K562 (cell line): ENCODE measurements around the gene CNGB1. TPM values are rescaled to one million over a fixed set of nuclear protein-coding genes. Genes with fewer than 3 reads are reported as not detected.

ENCODE experiments used
- ATAC-seq: fragments of 200-7000 bp; cut with Tn5 transposase; 3 replicates; pipeline ENCODE4 v1.9.1; 2020; ENCODE audit warnings: moderate library complexity
- BruUV-seq: library from RNA; stranded (reverse); fragments of 400-500 nt; replicated peaks from 2 replicates; lab custom pipeline; 2021; lab: Mats Ljungman, UMichigan
- CTCF ChIA-PET: fragments of 300-600 bp; formaldehyde crosslinking; extraction: SDS; loops from one replicate; lab custom pipeline; 2021; ENCODE audit warnings: low intra/inter-chr PET ratio; lab: Yijun Ruan, JAX
- POLR2A ChIA-PET: fragments of 300-600, 350-650 bp; sonication (Branson Sonifier 250); formaldehyde crosslinking; extraction: SDS; loops from one replicate; lab custom pipeline; 2021; ENCODE audit warnings: antibody characterized with exemption, inconsistent platforms; lab: Yijun Ruan, JAX
- DNase-seq, 4 experiments: peaks; one replicate each; pipeline versions ENCODE4 v3.0.0 to v3.0.0-alpha.2; 2011 to 2018; ENCODE audit warnings: low spot score in 3 of 4, mixed read lengths in 3 of 4; ENCODE audit errors: extremely low read depth in 1 of 4
- FAIRE-seq: peaks from 2 replicates; lab custom pipeline; 2011; peaks lifted over from hg19 to GRCh38; lab: Jason Lieb, UNC
- H2AFZ ChIP-seq: 2 replicates; pipeline ENCODE4 v1.6.0; 2011; ENCODE audit warnings: low read depth, low read length, control low read depth, inconsistent platforms
- H3K27ac ChIP-seq: fragments of 200-600 bp; 3 replicates; pipeline ENCODE4 v1.8.0; 2011; ENCODE audit warnings: low read depth, mild to moderate bottlenecking, control low read depth, inconsistent platforms, low read length, moderate library complexity, mixed read lengths; ENCODE audit errors: extremely low read depth
- H3K27me3 ChIP-seq, 2 experiments: fragments of 300-600 bp in 1 of 2; 2 replicates in 1 of 2; 3 replicates in 1 of 2; pipeline versions ENCODE4 v1.6.0 to v1.8.0; 2011; ENCODE audit warnings: inconsistent platforms in 2 of 2, low read length in 2 of 2, mild to moderate bottlenecking in 1 of 2, mixed read lengths in 1 of 2, moderate library complexity in 1 of 2; ENCODE audit not compliant: control insufficient read depth in 2 of 2, insufficient read depth in 2 of 2
- H3K36me3 ChIP-seq: fragments of 300-600 bp; 3 replicates; pipeline ENCODE4 v1.8.0; 2011; ENCODE audit warnings: mild to moderate bottlenecking, low read length, inconsistent platforms; ENCODE audit not compliant: control insufficient read depth, insufficient read depth
- H3K4me1 ChIP-seq, 2 experiments: fragments of 200-600 bp in 1 of 2; replicated peaks in 1 of 2; 2 replicates in 1 of 2; 3 replicates in 1 of 2; pipeline versions ENCODE4 v1.5.1 to v1.8.0; 2011; ENCODE audit warnings: inconsistent platforms in 2 of 2, low read length in 2 of 2, mild to moderate bottlenecking in 1 of 2, mixed read lengths in 1 of 2, moderate library complexity in 1 of 2; ENCODE audit not compliant: control insufficient read depth in 2 of 2, insufficient read depth in 2 of 2
- H3K4me2 ChIP-seq: 2 replicates; pipeline ENCODE4 v1.6.1; 2011; ENCODE audit warnings: low read length, control low read depth, inconsistent platforms, mixed read lengths; ENCODE audit not compliant: insufficient read depth
- H3K4me3 ChIP-seq: fragments of 200-600 bp; sonication (generic), shearing (Covaris generic); 2 replicates; pipeline ENCODE4 v1.5.1; 2016; ENCODE audit warnings: control low read depth, inconsistent platforms
- H3K79me2 ChIP-seq: fragments of 200-600 bp; 3 replicates; pipeline ENCODE4 v1.8.0; 2011; ENCODE audit warnings: low read length, inconsistent platforms; ENCODE audit not compliant: control insufficient read depth, insufficient read depth
- H3K9ac ChIP-seq, 2 experiments: 2 replicates each; pipeline versions ENCODE4 v1.6.0 to v1.6.1; 2011; ENCODE audit warnings: low read depth in 2 of 2, low read length in 2 of 2, control low read depth in 1 of 2, inconsistent platforms in 1 of 2, mild to moderate bottlenecking in 1 of 2, mixed read lengths in 1 of 2; ENCODE audit not compliant: insufficient read depth in 1 of 2
- H3K9me1 ChIP-seq: one replicate; pipeline ENCODE4 v1.6.0; 2011; ENCODE audit warnings: inconsistent platforms, mild to moderate bottlenecking, low read length, moderate library complexity; ENCODE audit not compliant: control insufficient read depth, insufficient read depth
- H3K9me3 ChIP-seq: replicated peaks from 2 replicates; pipeline ENCODE4 v1.5.1; 2011; ENCODE audit warnings: low read depth, low read length, inconsistent platforms; ENCODE audit not compliant: control insufficient read depth, insufficient read depth
- H4K20me1 ChIP-seq: replicated peaks from 2 replicates; pipeline ENCODE4 v1.6.1; 2011; ENCODE audit warnings: low read length, inconsistent platforms, mixed read lengths; ENCODE audit not compliant: control insufficient read depth, insufficient read depth
- ADNP ChIP-seq: fragments of 200-800 bp; sonication (Bioruptor generic); IDR thresholded peaks from 2 replicates; pipeline ENCODE4 v1.6.1; 2016; ENCODE audit warnings: missing genetic modification characterization, missing compliant biosample characterization
- BCOR ChIP-seq: fragments of 450-650 bp; IDR thresholded peaks from 2 replicates; pipeline ENCODE4 v1.6.1; 2016
- ESRRA ChIP-seq: fragments of 450-650 bp; IDR thresholded peaks from 2 replicates; pipeline ENCODE4 v1.6.1; 2014; ENCODE audit warnings: low read depth, mild to moderate bottlenecking, moderate library complexity, borderline replicate concordance
- PHB ChIP-seq: fragments of 250-450 bp; sonication (Bioruptor Pico); IDR thresholded peaks from 2 replicates; pipeline ENCODE4 v1.5.0; 2021
- RBM25 ChIP-seq: fragments of 200-400 bp; formaldehyde crosslinking; IDR thresholded peaks from 2 replicates; pipeline ENCODE4 v1.6.1; 2018; ENCODE audit warnings: low read length, low read depth, moderate library complexity; ENCODE audit not compliant: severe bottlenecking
- SMAD1 ChIP-seq: fragments of 150-350 bp; IDR thresholded peaks from 2 replicates; pipeline ENCODE4 v1.6.1; 2014; ENCODE audit warnings: low read length, low read depth; ENCODE audit not compliant: partially characterized antibody
- SMARCA5 ChIP-seq: fragments of 450-650 bp; IDR thresholded peaks from 2 replicates; pipeline ENCODE4 v1.6.1; 2016
- ZNF740 ChIP-seq, 3 experiments: fragments of 200-800 bp in 1 of 3; sonication (Bioruptor generic) in 1 of 3; sonication (generic) in 1 of 3; formaldehyde crosslinking in 1 of 3; IDR thresholded peaks; 2 replicates each; pipeline versions ENCODE4 v1.6.1 to v1.8.0; 2016 to 2022; ENCODE audit warnings: mild to moderate bottlenecking in 2 of 3, missing compliant biosample characterization in 2 of 3, missing genetic modification characterization in 2 of 3, missing genetic modification reagents in 1 of 3
- WGBS: fragments of 100-300 bp; shearing (Covaris generic); methylation state at CpG from one replicate; pipeline ENCODE4 v1.1.6; 2016; ENCODE audit warnings: low coverage, mixed read lengths; ENCODE audit not compliant: insufficient coverage; ENCODE audit errors: missing lambda C conversion rate; 5-methylcytosine and 5-hydroxymethylcytosine counted together
- in situ Hi-C: fragments of 300-500 bp; cut with MboI; formaldehyde crosslinking; loops from 4 replicates; pipeline ENCODE4 v1.15.0; 2018; ENCODE audit warnings: inconsistent platforms, mixed read lengths
- intact Hi-C: fragments of 100-400 bp; cut with micrococcal nuclease; formaldehyde crosslinking; loops from 2 replicates; pipeline ENCODE4 v1.14.2; 2022
- polyA plus RNA-seq, 8 experiments: library from polyadenylated mRNA; depleted of rRNA in 4 of 8; stranded (reverse) in 5 of 8; unstranded in 3 of 8; fragments of >200 nt; fragmentation: Nextera tagmentation in 2 of 8; fragmentation: Illumina TruSeq in 1 of 8; extraction: Ambion mirVana in 2 of 8; extraction: Trizol in 1 of 8; gene quantifications; 2 replicates each; pipeline versions ENCODE4 v1.2.1 to v1.2.3, GENCODE V29; 2011 to 2014; ENCODE audit warnings: inconsistent platforms in 1 of 8, missing spikeins in 1 of 8
- total RNA-seq, 7 experiments: library from RNA; depleted of rRNA in 6 of 7; stranded (reverse); fragments of >200 nt in 6 of 7; fragmentation: Illumina TruSeq in 2 of 7; extraction: Trizol in 2 of 7; gene quantifications; 2 replicates each; pipeline versions ENCODE4 v1.2.1 to v1.2.3, GENCODE V29; 2011 to 2021; ENCODE audit warnings: low replicate concordance in 1 of 7

Gene CNGB1
- total and polyA plus RNA-seq, 9 of the 15 experiments (the other 6 are each of a cell fraction or from before 2014, with no cell fraction given): not detected

GRCh38 chr16:57994361-57994760 is 23.4 kb upstream of the CNGB1 start:
- peaks cover 4% of the 10 kb centered on the region for H4K20me1 ChIP-seq
- no peak overlapping the region for H3K4me3 ChIP-seq
- no TSS peak for BruUV-seq
- peaks cover 14% of the 10 kb centered on the region; the same call in 2 of the 3 replicates for H3K36me3 ChIP-seq
- no peak overlapping the region for H3K4me2 ChIP-seq
- peak overlapping the region; percentile 16; the same call in 1 of the 2 replicates for H2AFZ ChIP-seq
- H3K9me3 ChIP-seq: no peaks in the 10 kb centered on the region
- TF ChIP-seq RBM25 (peak; percentile 78), BCOR (peak; percentile 64; the same call in 1 of the 2 replicates), PHB (CRISPR knock-in tag) (no peak), ESRRA (peak; percentile 38; the same call in 1 of the 2 replicates), ADNP (0 out of 2 replicates have a peak, but pooled peaks have one; percentile 31), ZNF740 (CRISPR knock-in tag; IDR thresholded peaks at IDR 0.05) (no peak), ZNF740 (tag; IDR thresholded peaks at IDR 0.05) (no peak), SMAD1 (no peak), SMARCA5 (peak; percentile 24; the same call in 1 of the 2 replicates)
- 41% methylated on average over 4 of the region's 4 CpGs for WGBS
- H3K9ac ChIP-seq: no peak overlapping the region; a peak in 1 of 4 replicates
- POLR2A ChIA-PET: interaction anchor here (0.6 to 1.4 kb wide), 2 partner anchors 17 to 432 kb away, joined by 3 to 5 read pairs; a partner anchor contains a TSS
- peaks cover 4% of the 10 kb centered on the region for H3K9me1 ChIP-seq
- ATAC-seq: no peak
- H3K4me1 ChIP-seq: peaks cover 11 to 17% of the 10 kb centered on the region in 2 experiments; a peak in 4 of 5 replicates
- in situ Hi-C loops (no loop called here), intact Hi-C loops (loop anchor here (10.0 kb wide), 1 partner anchor 350 kb away; no protein-coding TSS in a partner anchor)
- CTCF ChIA-PET: interaction anchor here (0.7 to 1.1 kb wide), 2 partner anchors 131 to 237 kb away, joined by 3 to 4 read pairs; no protein-coding TSS in a partner anchor
- H3K27me3 ChIP-seq: no peaks in the 10 kb centered on the region
- DNase-seq: no peak
- peak overlapping the region; percentile 34; the same call in 1 of the 3 replicates for H3K27ac ChIP-seq
- no peak for FAIRE-seq
- no peaks in the 10 kb centered on the region for H3K79me2 ChIP-seq
